MCF 10A (cell line): ENCODE data around the gene CLMP. TPM values are rescaled to one million over a fixed set of nuclear protein-coding genes. Genes with fewer than 3 reads are reported as not detected.

Experiments used
- BruUV-seq: library from RNA; stranded (reverse); fragments of 400-500 nt; replicated peaks from 2 replicates; lab custom pipeline; 2021; lab: Mats Ljungman, UMichigan
- CTCF ChIA-PET: fragments of 300-600 bp; sonication (Branson Sonifier 250); formaldehyde crosslinking; extraction: SDS; loops from one replicate; lab custom pipeline; 2021; ENCODE audit warnings: antibody characterized with exemption, inconsistent platforms; lab: Yijun Ruan, JAX
- POLR2A ChIA-PET: fragments of 300-600, 350-650 bp; sonication (Branson Sonifier 250); formaldehyde crosslinking; extraction: SDS; loops from one replicate; lab custom pipeline; 2020; ENCODE audit warnings: antibody characterized with exemption, inconsistent platforms; lab: Yijun Ruan, JAX
- DNase-seq: peaks from one replicate; pipeline ENCODE4 v3.0.0-alpha.2; 2018; ENCODE audit not compliant: unreplicated experiment
- H3K27ac Mint-ChIP-seq: one replicate; pipeline ENCODE4 v1.8.0; 2022; ENCODE audit warnings: mild to moderate bottlenecking, low read depth, mixed read lengths; ENCODE audit not compliant: unreplicated experiment
- H3K27me3 Mint-ChIP-seq: one replicate; pipeline ENCODE4 v1.8.0; 2022; ENCODE audit warnings: mixed read lengths; ENCODE audit not compliant: insufficient read depth, unreplicated experiment
- H3K36me3 Mint-ChIP-seq: one replicate; pipeline ENCODE4 v1.8.0; 2022; ENCODE audit warnings: mild to moderate bottlenecking, moderate library complexity, mixed read lengths; ENCODE audit not compliant: insufficient read depth, unreplicated experiment
- H3K4me1 Mint-ChIP-seq: one replicate; pipeline ENCODE4 v1.8.0; 2022; ENCODE audit warnings: mixed read lengths; ENCODE audit not compliant: insufficient read depth, unreplicated experiment
- H3K4me3 Mint-ChIP-seq: one replicate; pipeline ENCODE4 v1.8.0; 2022; ENCODE audit warnings: mild to moderate bottlenecking, moderate library complexity, mixed read lengths; ENCODE audit not compliant: unreplicated experiment
- H3K9me3 Mint-ChIP-seq: one replicate; pipeline ENCODE4 v1.8.0; 2022; ENCODE audit warnings: mixed read lengths; ENCODE audit not compliant: unreplicated experiment
- CTCF ChIP-seq: fragments of 200-600 bp; IDR thresholded peaks from one replicate; pipeline ENCODE4 v1.8.0; 2022; ENCODE audit warnings: antibody characterized with exemption, mild to moderate bottlenecking; ENCODE audit not compliant: unreplicated experiment
- intact Hi-C: fragments of 100-400 bp; cut with micrococcal nuclease; formaldehyde crosslinking; loops from 2 replicates; pipeline ENCODE4 v1.14.1; 2022
- total RNA-seq: library from RNA; stranded (reverse); gene quantifications from 2 replicates; pipeline ENCODE4 v1.2.3, GENCODE V29; 2022

CLMP gene
- total RNA-seq, 1 experiment from 2014 or later = 86.1 TPM

GRCh38 chr11:123235117-123235655 lies 40.1 kb upstream of the CLMP start:
- H3K4me3 Mint-ChIP-seq = no peak overlapping the region
- no TSS peak for BruUV-seq
- H3K4me1 Mint-ChIP-seq = no peaks in the 10 kb centered on the region
- POLR2A ChIA-PET = no interaction called here
- TF ChIP-seq CTCF = peak; percentile 52
- intact Hi-C loops = no loop called here
- peaks cover 11% of the 10 kb centered on the region for H3K27me3 Mint-ChIP-seq
- no peaks in the 10 kb centered on the region for H3K9me3 Mint-ChIP-seq
- peak; percentile 45 for DNase-seq
- H3K27ac Mint-ChIP-seq = no peak overlapping the region
- CTCF ChIA-PET = interaction anchor here (0.6 to 1.4 kb wide), 7 partner anchors 9 to 132 kb away, joined by 3 to 5 read pairs (median 3); no protein-coding TSS in a partner anchor
- H3K36me3 Mint-ChIP-seq = no peaks in the 10 kb centered on the region

GRCh38 chr11:123233975-123234334 lies 38.9 kb upstream of the CLMP start:
- Mint-ChIP-seq H3K27ac (no peak overlapping the region), H3K4me1 (no peaks in the 10 kb centered on the region), H3K4me3 (no peak overlapping the region), H3K9me3 (no peaks in the 10 kb centered on the region), H3K36me3 (no peaks in the 10 kb centered on the region), H3K27me3 (peaks cover 13% of the 10 kb centered on the region)
- DNase-seq = no peak
- ChIA-PET POLR2A (no interaction called here), CTCF (interaction anchor here (0.7 to 2.1 kb wide), 3 partner anchors 13 to 42 kb away, joined by 3 to 9 read pairs (median 4); no protein-coding TSS in a partner anchor)
- intact Hi-C loops = no loop called here
- BruUV-seq = no TSS peak
- no peak for TF ChIP-seq CTCF

- Mint-ChIP-seq H3K27ac (no peak overlapping the region), H3K9me3 (no peaks in the 10 kb centered on the region), H3K36me3 (no peaks in the 10 kb centered on the region), H3K4me3 (no peak overlapping the region), H3K4me1 (no peaks in the 10 kb centered on the region), H3K27me3 (peaks cover 13% of the 10 kb centered on the region)
- TF ChIP-seq CTCF = no peak
- ChIA-PET CTCF (interaction anchor here (0.6 to 2.1 kb wide), 5 partner anchors 13 to 126 kb away, joined by 3 to 9 read pairs (median 4); no protein-coding TSS in a partner anchor), POLR2A (no interaction called here)
- intact Hi-C loops = no loop called here
- no peak for DNase-seq
- BruUV-seq = no TSS peak
These were observed 38.4 kb upstream of the CLMP start for GRCh38 chr11:123233280-123233974.

GRCh38 chr11:123231777-123232176 lies 36.7 kb upstream of the CLMP start:
- no peaks in the 10 kb centered on the region for H3K4me1 Mint-ChIP-seq
- no peaks in the 10 kb centered on the region for H3K36me3 Mint-ChIP-seq
- no peaks in the 10 kb centered on the region for H3K9me3 Mint-ChIP-seq
- peaks cover 13% of the 10 kb centered on the region for H3K27me3 Mint-ChIP-seq
- intact Hi-C loops = no loop called here
- no peak overlapping the region for H3K27ac Mint-ChIP-seq
- no peak for TF ChIP-seq CTCF
- DNase-seq = no peak
- BruUV-seq = no TSS peak
- CTCF ChIA-PET = interaction anchor here (0.6 to 1.1 kb wide), 5 partner anchors 19 to 116 kb away, joined by 3 to 5 read pairs (median 3); no protein-coding TSS in a partner anchor
- POLR2A ChIA-PET = interaction anchor here (1.0 kb wide), 1 partner anchor 44 kb away, joined by 5 read pairs; no protein-coding TSS in a partner anchor
- no peak overlapping the region for H3K4me3 Mint-ChIP-seq
